Transverse colon (tissue), 4 donors: ENCODE measurements around the gene SYPL1. TPM values are rescaled to one million over a fixed set of nuclear protein-coding genes. Genes with fewer than 3 reads are reported as not detected.
A peak's percentile ranks its signal among the peaks of the same experiment; 100 is the strongest.

Experiments used
- DNase-seq: peaks from one replicate; pipeline ENCODE4 v3.0.0-alpha.2; 2019
- H3K27ac ChIP-seq, 4 donors: fragments of 200-600 bp; sonication (generic); 2 replicates each; pipeline ENCODE4 v1.5.1; 2016 to 2018; ENCODE audit warnings: inconsistent platforms in 4 of 4
- H3K27me3 ChIP-seq: fragments of 200-600 bp; sonication (generic); 2 replicates; pipeline ENCODE4 v1.5.1; 2017; ENCODE audit warnings: inconsistent platforms
- H3K36me3 ChIP-seq, 4 donors: fragments of 200-600 bp; sonication (generic); 2 replicates each; pipeline ENCODE4 v1.5.1; 2017 to 2019; ENCODE audit warnings: inconsistent platforms in 4 of 4
- H3K4me1 ChIP-seq, 4 donors: fragments of 200-600 bp; sonication (generic); 2 replicates each; pipeline ENCODE4 v1.5.1; 2017 to 2020; ENCODE audit warnings: inconsistent platforms in 4 of 4
- H3K4me3 ChIP-seq, 4 donors: fragments of 200-600 bp; sonication (generic); 1 replicate in 1 of 4; 2 replicates in 3 of 4; pipeline versions ENCODE4 v1.5.1 to v1.6.1; 2017 to 2019; ENCODE audit warnings: inconsistent platforms in 4 of 4
- H3K9me3 ChIP-seq, 2 donors: fragments of 200-600 bp; sonication (generic); 2 replicates each; pipeline ENCODE4 v1.5.1; 2017 to 2019; ENCODE audit warnings: inconsistent platforms in 2 of 2
- CTCF ChIP-seq, 5 experiments: fragments of 200-600 bp in 3 of 5; fragments of 450-650 bp in 2 of 5; sonication (generic) in 3 of 5; IDR thresholded peaks; 1 replicate in 2 of 5; 2 replicates in 3 of 5; pipeline ENCODE4 v1.5.1; 2016 to 2017; ENCODE audit warnings: antibody characterized with exemption in 5 of 5, inconsistent platforms in 3 of 5, mild to moderate bottlenecking in 2 of 5, moderate library complexity in 1 of 5
- EP300 ChIP-seq: sonication (generic); formaldehyde crosslinking; IDR thresholded peaks from one replicate; pipeline ENCODE4 v1.6.1; 2017; ENCODE audit warnings: antibody characterized with exemption, low read depth
- POLR2A ChIP-seq: fragments of 450-650 bp; IDR thresholded peaks from one replicate; pipeline ENCODE4 v1.6.1; 2016; ENCODE audit warnings: antibody characterized with exemption, mild to moderate bottlenecking, moderate library complexity
- POLR2AphosphoS5 ChIP-seq, 3 donors: sonication (generic); formaldehyde crosslinking; IDR thresholded peaks; one replicate each; pipeline ENCODE4 v1.6.1; 2016; ENCODE audit warnings: antibody characterized with exemption in 3 of 3
- WGBS, 2 donors: methylation state at CpG; one replicate each; pipeline ENCODE4 v1.1.5; 2018; ENCODE audit warnings: low coverage in 1 of 2; 5-methylcytosine and 5-hydroxymethylcytosine counted together
- in situ Hi-C, 4 donors: fragments of 200-750 bp; cut with MboI; loops; one replicate each; pipeline versions ENCODE4 v1.15.0 to v1.15.1; 2017; ENCODE audit warnings: low sequenced_read_pairs in 3 of 4, low pct_ligation_motif_present in 1 of 4, low pct_unique_long_range_greater_than_20kb in 1 of 4
- intact Hi-C: fragments of 100-400 bp; cut with DNase I; formaldehyde crosslinking; loops from one replicate; pipeline ENCODE4 v1.15.1; 2023; ENCODE audit warnings: low total_unique reads
- total RNA-seq, 4 donors: library from RNA; depleted of rRNA; stranded (reverse); fragments of >200 nt; gene quantifications; one replicate each; pipeline ENCODE4 v1.1.0, GENCODE V29; 2016

The SYPL1 gene
- total RNA-seq, 4 donors from 2014 or later: 36.7 to 81.8 (median 59.5) TPM

- WGBS, 2 donors: 99 to 100% methylated on average over 2 to 3 of the region's 3 CpGs
- in situ Hi-C loops: no loop called here
- H3K27me3 ChIP-seq: no peaks in the 10 kb centered on the region
- no peak overlapping the region for H3K27ac ChIP-seq
- peaks cover 4 to 8% (median 7%) of the 10 kb centered on the region in 4 donors for H3K4me1 ChIP-seq
- no peak for DNase-seq
- intact Hi-C loops: no loop called here
- TF ChIP-seq EP300: no peak
- no peak for TF ChIP-seq CTCF (IDR thresholded peaks at IDR 0.05)
- H3K4me3 ChIP-seq: no peak overlapping the region
- no peaks in the 10 kb centered on the region for H3K36me3 ChIP-seq
- H3K9me3 ChIP-seq: no peaks in the 10 kb centered on the region
Measured at GRCh38 chr7:106129291-106129690, 17.2 kb upstream of the SYPL1 start.

GRCh38 chr7:106128836-106129235 is 16.7 kb upstream of the SYPL1 start:
- Histone ChIP-seq H3K4me3 (no peak overlapping the region), H3K9me3 (no peaks in the 10 kb centered on the region), H3K4me1 (peaks cover 4 to 8% (median 7%) of the 10 kb centered on the region in 4 donors), H3K27me3 (no peaks in the 10 kb centered on the region), H3K36me3 (no peaks in the 10 kb centered on the region), H3K27ac (no peak overlapping the region)
- in situ Hi-C loops (no loop called here), intact Hi-C loops (no loop called here)
- no peak for TF ChIP-seq CTCF (IDR thresholded peaks at IDR 0.05)
- WGBS, 2 donors: 86 to 93% methylated on average over 1 of the region's 1 CpG
- DNase-seq: no peak

GRCh38 chr7:106127984-106128780 is 16.1 kb upstream of the SYPL1 start:
- 74 to 77% methylated on average over 5 of the region's 5 CpGs for WGBS, 2 donors
- TF ChIP-seq EP300 (no peak), POLR2A (no peak), CTCF (IDR thresholded peaks at IDR 0.05) (no peak), POLR2AphosphoS5 (IDR thresholded peaks at IDR 0.05) (no peak)
- no peak overlapping the region for H3K27ac ChIP-seq
- H3K4me1 ChIP-seq: peaks cover 4 to 8% (median 7%) of the 10 kb centered on the region in 4 donors
- in situ Hi-C loops: no loop called here
- no peaks in the 10 kb centered on the region for H3K27me3 ChIP-seq
- no peaks in the 10 kb centered on the region for H3K36me3 ChIP-seq
- DNase-seq: no peak
- H3K4me3 ChIP-seq: no peak overlapping the region
- intact Hi-C loops: no loop called here
- H3K9me3 ChIP-seq: no peaks in the 10 kb centered on the region

- Histone ChIP-seq H3K9me3 (no peaks in the 10 kb centered on the region), H3K27ac (no peak overlapping the region), H3K4me1 (peaks cover 4 to 8% (median 7%) of the 10 kb centered on the region in 4 donors), H3K27me3 (no peaks in the 10 kb centered on the region), H3K36me3 (no peaks in the 10 kb centered on the region), H3K4me3 (no peak overlapping the region)
- peak; percentile 42 for DNase-seq
- TF ChIP-seq POLR2AphosphoS5 (IDR thresholded peaks at IDR 0.05): no peak
- TF ChIP-seq EP300: no peak
- no peak for TF ChIP-seq CTCF (IDR thresholded peaks at IDR 0.05)
- TF ChIP-seq POLR2A: no peak
- intact Hi-C loops (no loop called here), in situ Hi-C loops (no loop called here)
- WGBS, 2 donors: 22 to 32% methylated on average over 5 to 7 of the region's 7 CpGs
Measured at GRCh38 chr7:106126170-106126938, 14.2 kb upstream of the SYPL1 start.
